ENCODE measurements around the gene STAT6.

- TF ChIP-seq POLR2AphosphoS5 (IDR thresholded peaks at IDR 0.05) (no peak), POLR2A (IDR thresholded peaks at IDR 0.05) (no peak), CTCF (IDR thresholded peaks at IDR 0.05) (no peak), EP300 (IDR thresholded peaks at IDR 0.05) (no peak)
Measured at GRCh38 chr12:57079821-57080220, 31.3 kb downstream of the STAT6 start.
